NCI-H460 (cell line): ENCODE results near the gene LPCAT2. TPM values are rescaled to one million over a fixed set of nuclear protein-coding genes. Genes with fewer than 3 reads are reported as not detected.

ENCODE experiments used
- DNase-seq: peaks from one replicate; pipeline ENCODE4 v3.0.0-alpha.2; 2016; ENCODE audit warnings: low read depth; ENCODE audit errors: extremely low read depth
- polyA plus RNA-seq: library from polyadenylated mRNA; depleted of rRNA; stranded (reverse); fragments of >200 nt; gene quantifications from 2 replicates; pipeline ENCODE4 v1.2.3, GENCODE V29; 2014; cell fraction: nucleus; rRNA removed
- total RNA-seq: library from RNA; depleted of rRNA; stranded (reverse); fragments of >200 nt; shearing (Covaris generic); gene quantifications from 2 replicates; pipeline ENCODE4 v1.2.3, GENCODE V29; 2014; rRNA removed

Gene LPCAT2
- 0.63 and 2.1 TPM in 2 replicates for total RNA-seq
- polyA plus RNA-seq, result 0.61 and 0.78 TPM in 2 replicates

DNA sequence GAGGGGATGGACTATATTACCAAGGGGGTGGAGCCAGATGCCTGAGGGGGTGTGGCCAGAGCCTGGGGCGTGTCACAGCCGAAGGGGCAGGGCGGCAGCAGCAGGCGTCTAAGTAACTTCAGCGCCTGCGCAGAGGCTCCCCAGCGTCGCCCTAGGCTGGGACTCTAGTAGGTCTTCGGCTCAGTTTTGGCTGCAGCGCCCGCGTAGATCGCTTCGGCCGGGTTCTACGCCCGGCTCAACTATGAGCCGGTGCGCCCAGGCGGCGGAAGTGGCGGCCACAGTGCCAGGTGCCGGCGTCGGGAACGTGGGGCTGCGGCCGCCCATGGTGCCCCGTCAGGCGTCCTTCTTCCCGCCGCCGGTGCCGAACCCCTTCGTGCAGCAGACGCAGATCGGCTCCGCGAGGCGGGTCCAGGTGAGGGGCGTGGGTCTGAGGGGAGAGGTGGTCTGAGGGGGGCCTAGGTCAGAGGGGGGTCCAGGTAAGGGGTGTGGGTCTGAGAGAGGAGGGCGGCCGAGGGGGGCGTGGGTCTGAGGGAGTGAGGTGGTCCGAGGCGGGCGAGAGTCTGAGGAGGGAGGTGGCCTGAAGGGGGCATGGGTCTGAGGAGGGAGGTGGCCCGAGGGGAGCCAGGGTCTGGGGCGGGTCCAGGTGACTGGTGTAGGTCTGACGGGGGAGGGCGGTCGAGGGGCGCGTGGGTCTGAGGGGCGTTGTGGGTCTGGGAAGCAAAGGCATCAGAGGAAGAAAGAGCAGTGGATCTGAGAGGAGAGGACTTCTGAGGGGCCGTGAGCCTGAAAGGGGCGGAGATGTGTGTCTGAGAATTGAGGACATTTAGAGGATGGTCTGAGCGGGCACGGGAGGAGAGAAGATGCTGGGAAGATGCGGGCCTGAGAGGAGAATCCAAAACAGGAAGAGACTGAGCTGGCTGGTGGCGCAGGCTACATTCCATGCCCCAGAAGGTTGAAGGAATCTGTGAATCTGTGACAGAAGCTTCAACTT lies at the start of gene LPCAT2:
Gene LPCAT2, plus strand, starts transcription at position 132 of the 991 bp plus-strand sequence. Its CDS starts 110 bp downstream, at position 242.
- DNase-seq, result peak; percentile 56

- DNase-seq, result no peak
Measured at GRCh38 chr16:55462241-55462640, 46.6 kb upstream of the LPCAT2 start.

DNA sequence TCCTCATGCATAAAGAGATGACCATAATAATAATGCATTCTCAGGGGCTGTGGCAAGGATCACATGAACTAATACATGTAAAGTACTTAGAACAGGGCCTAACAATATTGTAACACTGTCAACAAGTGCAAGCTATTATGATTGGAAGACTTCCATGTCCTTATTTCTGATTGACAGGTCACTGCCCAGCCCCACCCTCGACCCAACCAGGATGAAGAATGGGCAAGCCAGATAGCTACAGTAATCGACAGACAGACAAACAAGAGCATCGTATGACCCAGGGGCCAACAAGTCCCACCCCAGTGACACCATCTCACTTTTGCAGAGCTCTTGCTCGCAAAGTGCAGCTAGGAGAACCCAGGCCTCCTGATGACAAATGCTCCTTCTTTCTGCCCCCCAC lies 44.5 kb upstream of the LPCAT2 start:
- no peak for DNase-seq

- DNase-seq, result peak; percentile 77
Measured at GRCh38 chr16:55465077-55465896, 43.6 kb upstream of the LPCAT2 start.

- DNase-seq, result no peak
Measured at GRCh38 chr16:55466209-55466608, 42.7 kb upstream of the LPCAT2 start.

- no peak for DNase-seq
Measured at GRCh38 chr16:55467898-55468297, 41.0 kb upstream of the LPCAT2 start.

GRCh38 chr16:55468352-55468990 lies 40.4 kb upstream of the LPCAT2 start:
- DNase-seq, result no peak

DNA sequence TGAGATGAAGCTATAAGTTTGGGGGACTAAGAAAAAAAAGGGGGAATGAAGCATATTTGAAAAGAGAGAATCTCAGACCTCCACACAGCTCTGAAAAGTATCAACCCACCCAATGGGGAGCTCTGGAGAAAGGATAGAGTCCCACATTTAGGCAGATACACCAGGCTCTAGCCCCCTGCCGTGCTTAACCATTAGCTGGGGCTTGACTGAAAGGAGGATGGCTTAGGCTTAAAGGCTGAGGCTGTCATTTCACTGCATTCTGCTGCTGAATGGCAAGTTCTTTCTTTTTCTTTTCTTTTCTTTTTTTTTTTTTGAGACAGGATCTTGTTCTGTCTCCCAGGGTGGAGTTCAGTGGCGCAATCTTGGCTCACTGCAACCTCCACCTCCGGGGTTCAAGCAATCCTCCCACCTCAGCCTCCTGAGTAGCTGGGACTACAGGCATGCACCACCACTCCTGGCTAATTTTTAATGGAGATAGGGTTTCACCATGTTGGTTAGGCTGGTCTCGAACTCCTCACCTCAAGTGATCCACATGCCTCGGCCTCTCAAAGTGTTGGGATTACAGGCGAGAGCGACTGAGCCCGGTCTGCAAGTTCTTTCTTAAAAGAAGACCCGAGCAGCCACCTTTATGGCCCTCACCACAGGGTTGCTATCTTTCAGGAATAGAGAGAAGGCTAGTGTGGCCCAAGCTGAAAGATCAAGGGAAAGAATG lies 38.9 kb upstream of the LPCAT2 start:
- no peak for DNase-seq

DNA sequence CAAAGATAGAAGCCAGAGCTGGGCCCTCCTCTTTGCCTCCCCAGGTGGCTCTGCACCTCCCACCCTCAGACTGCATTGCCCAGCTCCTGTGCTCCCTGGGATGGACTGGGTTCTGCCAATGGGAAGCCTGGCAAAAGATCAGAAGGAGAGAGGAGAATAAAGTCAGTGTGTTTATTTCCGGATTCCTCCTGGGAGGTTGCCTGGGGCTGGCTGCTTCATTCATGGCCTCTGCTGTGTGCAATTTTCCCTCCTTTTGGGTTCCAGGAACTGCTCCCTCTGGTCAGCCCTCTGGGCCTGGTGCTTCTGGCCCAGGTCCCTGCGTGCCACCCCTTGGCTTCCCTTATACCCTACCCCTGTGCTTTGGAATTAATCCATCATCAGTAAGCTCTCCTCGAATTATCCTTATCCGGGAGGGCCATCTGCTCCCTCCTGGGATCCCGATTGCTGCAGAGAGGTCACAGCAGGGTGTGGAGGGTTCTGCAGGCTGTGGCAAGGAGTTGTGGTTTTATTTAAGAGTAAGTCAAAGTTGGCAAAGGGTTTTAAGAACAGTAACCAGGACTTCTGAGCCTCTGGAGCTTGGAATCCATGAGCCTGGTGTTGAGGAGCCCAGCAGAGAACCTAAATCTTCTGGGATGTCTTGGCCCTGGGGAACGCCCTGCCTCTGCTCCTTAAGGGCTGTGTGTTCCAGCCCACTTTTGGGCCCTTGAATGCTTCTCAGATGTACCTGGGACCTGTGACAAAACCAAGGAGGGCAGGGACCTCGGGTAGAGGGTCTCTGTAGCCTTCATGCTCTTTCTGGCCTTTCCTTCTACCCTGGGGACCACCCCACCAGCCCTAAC lies 38.1 kb upstream of the LPCAT2 start:
- DNase-seq, result no peak

DNA sequence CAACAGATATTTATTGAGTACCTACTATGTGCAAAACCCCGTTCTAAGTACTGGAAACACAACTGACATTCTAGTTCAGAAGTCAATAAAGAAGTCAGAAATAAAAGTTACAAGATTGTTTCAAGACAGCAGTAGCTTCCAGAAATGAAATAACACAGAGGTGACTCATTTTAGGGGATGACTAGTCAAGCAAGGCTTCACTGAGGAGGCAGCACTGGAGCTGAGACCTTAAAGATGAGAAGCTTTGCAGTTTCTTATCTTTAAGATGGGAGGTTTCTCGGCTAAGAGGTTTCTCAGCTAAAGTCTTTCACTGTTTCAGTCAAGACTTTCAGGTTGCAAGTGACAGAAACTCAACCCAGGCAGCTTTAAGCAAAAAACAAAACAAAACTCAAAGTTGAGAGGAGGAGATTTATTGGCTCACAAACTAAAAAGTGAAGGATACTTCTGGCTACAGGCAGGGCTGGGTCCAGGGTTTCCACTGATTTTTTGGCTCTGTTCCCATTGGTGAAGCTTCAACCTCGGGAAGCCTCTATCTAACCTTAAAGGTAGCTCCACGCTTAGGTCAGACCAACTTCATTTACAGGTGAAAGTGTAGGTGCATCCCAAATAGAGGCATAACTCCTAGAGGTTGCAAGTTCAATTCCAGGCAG lies 37.3 kb upstream of the LPCAT2 start:
- no peak for DNase-seq

GRCh38 chr16:55473587-55473986 lies 35.3 kb upstream of the LPCAT2 start:
- no peak for DNase-seq

DNA sequence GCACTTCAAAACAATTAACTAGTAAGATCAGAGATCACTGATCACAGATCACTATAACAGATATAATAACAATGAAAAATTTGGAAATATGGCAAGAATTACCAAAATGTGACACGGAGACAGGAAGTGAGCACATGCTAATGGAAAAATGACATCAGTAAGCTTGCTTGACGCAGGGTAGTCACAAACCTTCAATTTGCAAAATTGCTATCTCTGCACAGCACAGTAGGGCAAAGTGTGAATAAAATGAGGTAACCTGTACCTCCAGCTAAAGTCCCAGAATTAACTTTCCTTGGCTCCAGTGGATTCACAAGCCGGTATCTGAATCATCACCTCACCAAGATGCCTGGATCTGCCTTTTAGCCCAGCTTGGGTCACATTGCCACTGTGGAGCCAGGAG lies 34.1 kb upstream of the LPCAT2 start:
- DNase-seq, result no peak

DNA sequence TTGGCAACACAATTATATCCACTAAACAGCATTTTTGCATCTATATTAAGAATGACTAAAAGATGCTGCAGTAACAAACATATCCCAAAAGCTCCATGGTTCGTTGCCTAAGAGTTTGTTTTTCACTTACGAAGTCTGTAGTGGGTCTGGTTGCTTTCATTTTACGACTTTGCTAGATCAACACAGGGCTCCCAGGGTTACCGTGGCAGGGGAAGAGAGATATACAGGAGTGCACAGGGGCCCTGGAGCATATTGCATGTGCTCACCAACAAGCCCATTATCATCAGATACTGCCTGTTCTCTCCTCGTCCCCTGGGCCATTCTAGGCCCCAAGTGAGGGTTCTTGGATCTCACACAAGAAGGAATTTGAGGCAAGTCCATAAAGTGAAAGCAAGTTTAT lies 33.0 kb upstream of the LPCAT2 start:
- DNase-seq, result no peak

DNA sequence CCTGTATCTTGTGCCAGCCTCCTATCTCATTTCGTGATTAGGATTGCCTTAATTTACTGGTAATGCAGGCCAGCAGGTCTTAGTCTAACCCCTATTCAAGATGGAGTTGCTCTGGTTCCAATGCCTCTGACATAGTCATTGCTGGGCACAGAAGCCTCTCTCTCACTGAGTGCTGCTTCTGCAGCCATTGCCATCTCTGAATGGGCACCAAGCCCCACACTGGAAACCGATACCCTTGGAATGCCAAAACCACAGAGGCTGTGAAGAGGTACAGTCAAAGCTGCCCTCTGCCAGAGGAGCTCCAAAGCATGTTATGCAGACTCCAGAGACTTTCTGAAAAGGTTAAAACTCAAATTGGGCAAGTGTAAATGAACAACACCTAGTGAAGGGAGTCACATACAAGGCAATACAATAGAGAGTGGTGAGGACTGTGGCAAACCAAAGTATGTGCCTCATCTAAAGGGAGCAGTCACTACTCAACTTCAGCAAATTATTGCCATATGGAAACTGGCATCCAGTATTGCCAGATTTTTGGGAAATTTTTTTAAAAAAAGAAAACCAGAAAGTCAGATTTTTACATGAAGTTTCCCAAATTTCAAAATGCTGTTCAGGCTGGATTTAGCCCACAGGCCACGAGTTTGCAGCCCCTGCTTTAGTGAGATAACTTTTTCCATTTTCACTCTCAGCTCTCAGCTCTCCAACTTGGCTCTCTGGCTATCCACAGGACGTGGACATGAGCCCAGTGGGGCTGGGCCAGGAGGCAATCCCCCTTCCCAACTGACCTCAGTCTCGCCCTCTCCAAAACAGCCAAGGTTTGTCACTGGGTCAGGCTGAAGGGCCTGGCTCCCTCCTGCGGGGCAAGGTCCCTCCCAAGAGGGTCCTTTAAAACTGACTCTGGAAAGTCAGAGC lies 32.0 kb upstream of the LPCAT2 start:
- DNase-seq, result no peak

GRCh38 chr16:55477736-55478135 lies 31.1 kb upstream of the LPCAT2 start:
- no peak for DNase-seq

DNA sequence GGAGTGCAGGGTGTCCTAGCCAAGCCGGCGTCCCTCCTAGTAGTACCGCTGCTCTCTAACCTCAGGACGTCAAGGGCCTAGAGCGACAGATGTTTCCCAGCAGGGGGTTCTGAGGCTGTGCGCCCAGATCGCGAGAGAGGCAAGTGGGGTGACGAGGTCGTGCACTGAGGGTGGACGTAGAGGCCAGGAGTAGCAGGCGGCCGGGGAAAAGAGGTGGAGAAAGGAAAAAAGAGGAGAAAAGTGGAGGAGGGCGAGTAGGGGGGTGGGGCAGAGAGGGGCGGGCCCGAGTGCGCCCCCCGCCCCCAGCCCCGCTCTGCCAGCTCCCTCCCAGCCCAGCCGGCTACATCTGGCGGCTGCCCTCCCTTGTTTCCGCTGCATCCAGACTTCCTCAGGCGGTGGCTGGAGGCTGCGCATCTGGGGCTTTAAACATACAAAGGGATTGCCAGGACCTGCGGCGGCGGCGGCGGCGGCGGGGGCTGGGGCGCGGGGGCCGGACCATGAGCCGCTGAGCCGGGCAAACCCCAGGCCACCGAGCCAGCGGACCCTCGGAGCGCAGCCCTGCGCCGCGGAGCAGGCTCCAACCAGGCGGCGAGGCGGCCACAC lies 29.9 kb upstream of the LPCAT2 start, which contains the start of gene MMP2:
Gene MMP2, plus strand, starts transcription at position 372 of the 603 bp plus-strand sequence. CDS start 282 bp downstream, outside the sequence.
- no peak for DNase-seq
